ENCODE results near the gene MDFI. TPM values are rescaled to one million over a fixed set of nuclear protein-coding genes. Genes with fewer than 3 reads are reported as not detected.

The MDFI gene
- total RNA-seq, 1 experiment from 2014 or later: 59.1 TPM

DNA sequence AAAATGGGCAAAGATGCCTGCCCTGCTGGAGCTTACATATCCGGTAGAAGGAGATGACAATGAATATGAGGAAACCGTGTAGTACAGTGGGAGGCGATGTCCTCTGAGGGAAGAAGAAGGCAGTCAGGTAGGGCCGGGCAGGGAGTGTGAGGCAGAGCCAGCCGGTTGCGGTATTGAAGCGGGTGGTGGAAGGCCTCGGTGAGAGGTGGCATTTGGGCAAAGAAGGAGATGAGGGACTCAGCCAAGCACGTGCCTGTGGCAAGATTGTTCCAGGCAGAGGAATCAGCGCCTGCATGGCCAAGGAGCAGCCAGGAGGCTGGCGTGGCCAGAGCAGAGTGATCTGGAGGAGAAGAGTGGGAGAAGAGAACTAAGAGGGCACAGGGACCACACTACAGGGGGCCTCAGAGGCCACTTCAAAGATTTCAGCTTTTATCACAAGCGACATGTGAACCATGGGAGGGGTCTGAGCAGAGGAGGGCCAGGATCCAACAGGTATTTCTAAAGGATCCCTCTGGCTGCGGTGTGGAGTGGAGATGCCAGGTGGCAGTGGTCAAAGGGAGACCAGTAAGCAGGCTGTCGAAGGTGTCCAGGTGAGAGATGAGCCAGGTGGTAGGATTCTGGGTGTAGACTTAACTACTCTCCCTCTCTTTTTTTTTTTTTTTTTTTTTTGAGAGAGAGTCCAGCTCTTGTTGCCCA lies 13.8 kb downstream of the MDFI start:
- ChIA-PET POLR2A (no interaction called here), CTCF (interaction anchor here (0.6 to 0.7 kb wide), 2 partner anchors 83 to 345 kb away, joined by 3 read pairs; no protein-coding TSS in a partner anchor)
- intact Hi-C loops (cut with micrococcal nuclease): no loop called here
- H3K36me3 Mint-ChIP-seq (ENCODE audit: insufficient read depth, unreplicated experiment): peaks cover 41% of the 10 kb centered on the region
- no peak overlapping the region for H3K4me3 Mint-ChIP-seq (ENCODE audit: unreplicated experiment)
- no peak for DNase-seq (ENCODE audit: unreplicated experiment)
- H3K9me3 Mint-ChIP-seq (ENCODE audit: unreplicated experiment): no peaks in the 10 kb centered on the region
- no TSS peak for BruUV-seq (replicated peaks)
- H3K27me3 Mint-ChIP-seq (ENCODE audit: insufficient read depth, unreplicated experiment): no peaks in the 10 kb centered on the region
- peak overlapping the region; percentile 5 for H3K27ac Mint-ChIP-seq (ENCODE audit: low read depth, unreplicated experiment)
- TF ChIP-seq, protein P1, sequence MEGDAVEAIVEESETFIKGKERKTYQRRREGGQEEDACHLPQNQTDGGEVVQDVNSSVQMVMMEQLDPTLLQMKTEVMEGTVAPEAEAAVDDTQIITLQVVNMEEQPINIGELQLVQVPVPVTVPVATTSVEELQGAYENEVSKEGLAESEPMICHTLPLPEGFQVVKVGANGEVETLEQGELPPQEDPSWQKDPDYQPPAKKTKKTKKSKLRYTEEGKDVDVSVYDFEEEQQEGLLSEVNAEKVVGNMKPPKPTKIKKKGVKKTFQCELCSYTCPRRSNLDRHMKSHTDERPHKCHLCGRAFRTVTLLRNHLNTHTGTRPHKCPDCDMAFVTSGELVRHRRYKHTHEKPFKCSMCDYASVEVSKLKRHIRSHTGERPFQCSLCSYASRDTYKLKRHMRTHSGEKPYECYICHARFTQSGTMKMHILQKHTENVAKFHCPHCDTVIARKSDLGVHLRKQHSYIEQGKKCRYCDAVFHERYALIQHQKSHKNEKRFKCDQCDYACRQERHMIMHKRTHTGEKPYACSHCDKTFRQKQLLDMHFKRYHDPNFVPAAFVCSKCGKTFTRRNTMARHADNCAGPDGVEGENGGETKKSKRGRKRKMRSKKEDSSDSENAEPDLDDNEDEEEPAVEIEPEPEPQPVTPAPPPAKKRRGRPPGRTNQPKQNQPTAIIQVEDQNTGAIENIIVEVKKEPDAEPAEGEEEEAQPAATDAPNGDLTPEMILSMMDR (IDR thresholded peaks at IDR 0.05; ENCODE audit: unreplicated experiment): no peak
- no peaks in the 10 kb centered on the region for H3K4me1 Mint-ChIP-seq (ENCODE audit: insufficient read depth, unreplicated experiment)

DNA sequence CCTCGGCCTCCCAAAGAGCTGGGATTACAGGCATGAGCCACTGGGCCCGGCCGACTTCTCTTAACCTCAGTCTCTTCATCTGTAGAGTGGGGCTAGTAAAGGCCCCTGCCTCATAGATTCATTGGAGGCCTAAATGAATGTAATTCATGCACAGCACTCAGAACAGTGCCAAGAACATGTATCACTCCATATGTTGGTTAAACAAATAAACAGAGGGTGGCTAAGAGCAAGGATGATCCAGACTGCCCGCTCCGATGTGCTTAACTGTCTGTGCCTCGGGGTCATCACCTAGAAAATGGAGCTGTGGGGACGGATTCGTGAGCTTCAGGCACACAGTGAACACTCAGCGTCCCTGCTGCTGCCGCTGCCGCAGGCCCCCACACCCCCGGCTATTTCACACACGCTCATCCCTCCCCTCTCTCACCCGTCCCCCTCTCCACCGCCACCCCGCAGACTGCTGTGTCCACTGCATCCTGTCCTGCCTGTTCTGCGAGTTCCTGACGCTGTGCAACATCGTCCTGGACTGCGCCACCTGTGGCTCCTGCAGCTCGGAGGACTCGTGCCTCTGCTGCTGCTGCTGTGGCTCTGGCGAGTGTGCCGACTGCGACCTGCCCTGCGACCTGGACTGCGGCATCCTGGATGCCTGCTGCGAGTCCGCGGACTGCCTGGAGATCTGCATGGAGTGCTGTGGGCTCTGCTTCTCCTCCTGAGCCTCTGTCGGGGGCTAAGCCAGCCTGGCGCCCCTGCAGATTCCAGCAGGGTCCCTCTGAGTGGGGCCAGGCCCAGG lies 14.8 kb downstream of the MDFI start:
- Mint-ChIP-seq H3K4me1 (ENCODE audit: insufficient read depth, unreplicated experiment) (no peaks in the 10 kb centered on the region), H3K27ac (ENCODE audit: low read depth, unreplicated experiment) (no peak overlapping the region), H3K27me3 (ENCODE audit: insufficient read depth, unreplicated experiment) (peaks cover 6% of the 10 kb centered on the region), H3K9me3 (ENCODE audit: unreplicated experiment) (no peaks in the 10 kb centered on the region), H3K36me3 (ENCODE audit: insufficient read depth, unreplicated experiment) (peaks cover 38% of the 10 kb centered on the region), H3K4me3 (ENCODE audit: unreplicated experiment) (no peak overlapping the region)
- no TSS peak for BruUV-seq (replicated peaks)
- ChIA-PET POLR2A (no interaction called here), CTCF (interaction anchor here (0.7 to 0.9 kb wide), 2 partner anchors 51 to 82 kb away, joined by 3 to 4 read pairs; no protein-coding TSS in a partner anchor)
- intact Hi-C loops (cut with micrococcal nuclease): no loop called here
- DNase-seq (ENCODE audit: unreplicated experiment): no peak
- TF ChIP-seq, protein P1 (IDR thresholded peaks at IDR 0.05; ENCODE audit: unreplicated experiment): no peak

DNA sequence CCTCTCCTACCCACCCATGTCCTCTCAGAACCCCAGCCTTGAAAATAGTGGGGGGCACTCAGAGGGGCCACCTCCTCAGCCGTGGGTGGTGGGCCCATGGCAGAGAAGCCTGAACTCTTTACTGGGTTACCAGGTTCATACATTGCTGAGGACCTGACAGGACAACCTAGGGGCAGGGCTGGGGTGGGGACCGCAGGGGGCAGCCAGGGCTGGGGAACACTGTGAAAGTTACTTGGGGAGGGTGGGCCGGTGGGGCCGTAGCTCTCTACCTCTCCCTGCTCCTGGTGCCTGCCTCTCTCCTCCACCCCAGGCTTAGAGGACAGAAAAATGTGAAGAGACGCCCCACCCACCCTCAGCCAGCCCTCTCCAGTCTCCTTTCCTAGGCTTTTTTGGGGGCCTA lies 15.4 kb downstream of the MDFI start:
- POLR2A ChIA-PET: no interaction called here

DNA sequence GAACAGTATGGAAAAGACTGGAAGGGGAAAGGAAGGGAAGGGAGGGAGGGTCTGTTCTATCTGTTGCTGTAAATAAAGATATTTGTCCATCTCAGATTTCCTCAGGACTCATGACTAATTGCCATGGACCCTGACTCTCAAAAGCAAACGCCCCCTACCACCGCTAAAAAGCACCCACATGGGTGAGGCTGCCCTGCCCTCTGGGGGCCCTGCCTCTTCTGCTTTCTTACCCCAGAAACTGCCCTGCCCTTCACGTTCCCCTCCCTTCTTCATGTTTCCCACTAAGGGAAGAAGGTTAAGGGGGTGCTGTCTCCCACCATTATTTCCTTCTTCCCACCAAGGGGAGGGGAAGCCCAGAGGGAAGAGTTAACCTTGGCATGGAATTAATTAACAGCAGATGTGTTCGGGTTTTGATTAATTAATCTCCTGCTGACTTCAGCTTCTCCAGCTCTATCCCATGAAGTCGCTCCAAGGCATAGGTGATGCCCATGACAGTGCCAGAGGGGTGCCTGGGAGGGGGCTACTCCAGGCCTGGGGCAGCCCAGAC lies 16.0 kb downstream of the MDFI start:
- Mint-ChIP-seq H3K4me3 (ENCODE audit: unreplicated experiment) (no peak overlapping the region), H3K27me3 (ENCODE audit: insufficient read depth, unreplicated experiment) (peaks cover 18% of the 10 kb centered on the region), H3K27ac (ENCODE audit: low read depth, unreplicated experiment) (no peak overlapping the region), H3K36me3 (ENCODE audit: insufficient read depth, unreplicated experiment) (peaks cover 27% of the 10 kb centered on the region), H3K4me1 (ENCODE audit: insufficient read depth, unreplicated experiment) (no peaks in the 10 kb centered on the region), H3K9me3 (ENCODE audit: unreplicated experiment) (no peaks in the 10 kb centered on the region)
- ChIA-PET CTCF (no interaction called here), POLR2A (no interaction called here)
- TF ChIP-seq, protein P1 (IDR thresholded peaks at IDR 0.05; ENCODE audit: unreplicated experiment): no peak
- DNase-seq (ENCODE audit: unreplicated experiment): no peak
- no TSS peak for BruUV-seq (replicated peaks)
- intact Hi-C loops (cut with micrococcal nuclease): no loop called here

More for the DNA sequence above, 15.4 kb downstream of the MDFI start:
- Mint-ChIP-seq H3K4me3 (ENCODE audit: unreplicated experiment) (no peak overlapping the region), H3K27me3 (ENCODE audit: insufficient read depth, unreplicated experiment) (peaks cover 12% of the 10 kb centered on the region), H3K4me1 (ENCODE audit: insufficient read depth, unreplicated experiment) (no peaks in the 10 kb centered on the region), H3K36me3 (ENCODE audit: insufficient read depth, unreplicated experiment) (peaks cover 31% of the 10 kb centered on the region), H3K27ac (ENCODE audit: low read depth, unreplicated experiment) (no peak overlapping the region), H3K9me3 (ENCODE audit: unreplicated experiment) (no peaks in the 10 kb centered on the region)
- CTCF ChIA-PET: no interaction called here
- no peak for DNase-seq (ENCODE audit: unreplicated experiment)
- TF ChIP-seq, protein P1 (IDR thresholded peaks at IDR 0.05; ENCODE audit: unreplicated experiment): no peak
- no TSS peak for BruUV-seq (replicated peaks)
- intact Hi-C loops (cut with micrococcal nuclease): no loop called here
